NT2/D1 (cell line): ENCODE data around the gene P2RY6.

Experiments used
- DNase-seq: peaks from one replicate; pipeline ENCODE4 v3.0.0-alpha.2; 2011; ENCODE audit warnings: low read depth, low spot score
- H3K27me3 ChIP-seq: 2 replicates; pipeline ENCODE4 v1.6.0; 2011; ENCODE audit warnings: mild to moderate bottlenecking; ENCODE audit not compliant: insufficient read length, insufficient read depth
- H3K36me3 ChIP-seq: 2 replicates; pipeline ENCODE4 v1.6.1; 2011; ENCODE audit warnings: mild to moderate bottlenecking, low read length, mixed read lengths; ENCODE audit not compliant: insufficient read depth, insufficient read length
- H3K4me1 ChIP-seq: 2 replicates; pipeline ENCODE4 v1.5.1; 2011; ENCODE audit not compliant: insufficient read depth, insufficient read length
- H3K4me3 ChIP-seq: 2 replicates; pipeline ENCODE4 v1.5.1; 2011; ENCODE audit warnings: low read depth; ENCODE audit not compliant: insufficient read length
- H3K9ac ChIP-seq: 2 replicates; pipeline ENCODE4 v1.6.0; 2011; ENCODE audit warnings: low read depth; ENCODE audit not compliant: insufficient read length
- H3K9me3 ChIP-seq: 2 replicates; pipeline ENCODE4 v1.5.1; 2011; ENCODE audit warnings: mild to moderate bottlenecking, low read length; ENCODE audit not compliant: insufficient read depth
- SUZ12 ChIP-seq: IDR thresholded peaks from 2 replicates; pipeline ENCODE4 v1.6.1; 2011; ENCODE audit not compliant: insufficient read length, insufficient read depth; ENCODE audit errors: extremely low read depth
- YY1 ChIP-seq: IDR thresholded peaks from 2 replicates; pipeline ENCODE4 v1.6.1; 2011; ENCODE audit not compliant: insufficient read length, insufficient read depth
- ZNF274 ChIP-seq: IDR thresholded peaks from 2 replicates; pipeline ENCODE4 v1.6.1; 2011; ENCODE audit warnings: mild to moderate bottlenecking, low read depth, low read length

P2RY6 gene

DNA sequence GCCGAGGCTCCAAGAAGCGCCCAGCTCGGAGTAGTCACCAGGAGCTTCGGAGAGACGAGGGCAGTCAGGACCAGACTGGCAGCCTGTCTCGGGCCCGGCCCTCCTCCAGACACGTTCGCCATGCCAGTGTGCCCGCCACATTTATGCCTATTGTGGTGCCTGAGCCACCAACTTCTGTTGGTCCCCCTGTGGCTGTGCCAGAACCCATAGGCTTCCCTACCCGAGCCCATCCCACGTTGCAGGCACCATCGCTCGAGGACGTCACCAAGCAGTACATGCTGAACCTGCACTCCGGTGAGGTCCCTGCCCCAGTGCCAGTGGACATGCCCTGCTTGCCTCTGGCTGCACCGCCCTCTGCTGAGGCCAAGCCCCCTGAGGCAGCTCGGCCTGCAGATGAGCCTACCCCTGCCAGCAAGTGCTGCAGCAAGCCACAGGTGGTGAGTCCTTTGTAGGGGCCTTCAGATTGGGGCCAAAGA, 39.3 kb downstream of the P2RY6 start:
- H3K36me3 ChIP-seq = peaks cover 44% of the 10 kb centered on the region
- no peak for DNase-seq
- no peak overlapping the region for H3K4me3 ChIP-seq
- H3K27me3 ChIP-seq = peaks cover 13% of the 10 kb centered on the region
- peak overlapping the region; percentile 67 for H3K9ac ChIP-seq
- TF ChIP-seq SUZ12 (no peak), YY1 (no peak), ZNF274 (no peak)
- H3K4me1 ChIP-seq = peaks cover 34% of the 10 kb centered on the region
- no peaks in the 10 kb centered on the region for H3K9me3 ChIP-seq

GRCh38 chr11:73312036-73312435, 39.9 kb downstream of the P2RY6 start:
- peaks cover 36% of the 10 kb centered on the region for H3K4me1 ChIP-seq
- no peak overlapping the region for H3K4me3 ChIP-seq
- H3K9ac ChIP-seq = no peak overlapping the region

GRCh38 chr11:73312851-73313327, 40.8 kb downstream of the P2RY6 start:
- TF ChIP-seq YY1 = no peak
- no peak for TF ChIP-seq ZNF274
- TF ChIP-seq SUZ12 = no peak
- peak overlapping the region; percentile 32 for H3K9ac ChIP-seq
- H3K4me1 ChIP-seq = peaks cover 39% of the 10 kb centered on the region
- peaks cover 10% of the 10 kb centered on the region for H3K27me3 ChIP-seq
- no peak overlapping the region for H3K4me3 ChIP-seq
- H3K9me3 ChIP-seq = no peaks in the 10 kb centered on the region
- no peak for DNase-seq
- peaks cover 56% of the 10 kb centered on the region for H3K36me3 ChIP-seq

More at GRCh38 chr11:73312036-73312435, 39.9 kb downstream of the P2RY6 start:
- no peaks in the 10 kb centered on the region for H3K9me3 ChIP-seq
- peaks cover 10% of the 10 kb centered on the region for H3K27me3 ChIP-seq
- TF ChIP-seq SUZ12 = no peak
- TF ChIP-seq ZNF274 = no peak
- TF ChIP-seq YY1 = no peak
- no peak for DNase-seq
- H3K36me3 ChIP-seq = peaks cover 50% of the 10 kb centered on the region

GRCh38 chr11:73313652-73314051, 41.5 kb downstream of the P2RY6 start:
- no peak for TF ChIP-seq ZNF274
- TF ChIP-seq SUZ12 = no peak
- TF ChIP-seq YY1 = no peak
- H3K36me3 ChIP-seq = peaks cover 59% of the 10 kb centered on the region
- peaks cover 10% of the 10 kb centered on the region for H3K27me3 ChIP-seq
- no peak overlapping the region for H3K9ac ChIP-seq
- H3K4me3 ChIP-seq = no peak overlapping the region
- no peaks in the 10 kb centered on the region for H3K9me3 ChIP-seq
- peaks cover 41% of the 10 kb centered on the region for H3K4me1 ChIP-seq
- no peak for DNase-seq

DNA sequence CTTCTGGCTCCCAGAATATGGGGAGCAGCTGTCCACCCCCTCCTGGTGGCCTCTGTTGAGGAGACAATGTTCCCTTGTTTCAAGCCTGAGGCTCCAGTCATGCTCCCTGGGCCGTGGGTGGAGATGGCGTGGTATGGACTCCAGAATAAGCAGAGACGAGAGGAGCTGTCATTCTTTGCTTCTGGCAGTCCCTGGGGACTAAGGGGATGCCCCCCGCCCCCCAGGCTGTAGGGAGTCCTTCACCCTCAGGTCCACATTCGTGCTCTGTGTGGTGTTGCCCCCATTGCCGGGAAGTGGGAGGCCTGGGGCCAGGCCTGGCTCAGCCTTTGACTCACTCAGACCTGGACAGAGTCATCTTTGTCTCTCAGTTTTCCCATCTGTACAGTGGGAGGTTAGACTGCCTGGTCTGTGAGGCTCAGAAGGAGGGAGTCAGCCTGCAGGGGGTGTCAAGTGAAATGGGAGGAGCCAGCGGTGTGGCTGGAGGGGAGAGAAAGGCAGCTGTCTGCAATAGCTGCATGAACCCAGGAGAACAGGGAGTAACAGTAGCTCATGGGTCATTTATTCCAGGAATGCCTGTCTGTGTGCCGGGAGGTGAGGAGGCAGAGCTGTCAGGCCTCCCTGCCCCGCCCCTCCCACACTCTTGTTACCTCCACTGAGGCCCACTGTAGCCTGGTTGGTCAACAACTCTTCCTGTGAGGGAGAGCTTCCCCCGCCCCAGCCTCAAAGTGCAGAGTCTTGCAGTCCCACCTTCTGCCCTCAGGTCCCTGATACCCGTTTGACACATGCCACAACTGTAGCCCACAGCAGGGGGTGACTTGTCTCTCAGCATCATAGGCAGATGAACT, 42.2 kb downstream of the P2RY6 start:
- H3K4me3 ChIP-seq = no peak overlapping the region
- H3K9me3 ChIP-seq = no peaks in the 10 kb centered on the region
- TF ChIP-seq ZNF274 (no peak), SUZ12 (no peak), YY1 (no peak)
- peaks cover 63% of the 10 kb centered on the region for H3K36me3 ChIP-seq
- peaks cover 10% of the 10 kb centered on the region for H3K27me3 ChIP-seq
- peak; percentile 57 for DNase-seq
- no peak overlapping the region for H3K9ac ChIP-seq
- peaks cover 41% of the 10 kb centered on the region for H3K4me1 ChIP-seq

- H3K4me1 ChIP-seq = peaks cover 34% of the 10 kb centered on the region
These were observed 43.3 kb downstream of the P2RY6 start for GRCh38 chr11:73315293-73316020.

More at GRCh38 chr11:73315293-73316020, 43.3 kb downstream of the P2RY6 start:
- no peak for DNase-seq
- H3K4me3 ChIP-seq = no peak overlapping the region
- peaks cover 5% of the 10 kb centered on the region for H3K27me3 ChIP-seq
- peak overlapping the region; percentile 21 for H3K9ac ChIP-seq
- H3K36me3 ChIP-seq = peaks cover 66% of the 10 kb centered on the region
- TF ChIP-seq YY1 (no peak), SUZ12 (no peak), ZNF274 (no peak)
- no peaks in the 10 kb centered on the region for H3K9me3 ChIP-seq
